GM23338 (cell line): Measurements from ENCODE around the gene KIF2A. TPM values are rescaled to one million over a fixed set of nuclear protein-coding genes. Genes with fewer than 3 reads are reported as not detected.

Experiments used
- ATAC-seq: fragments of 200-7000 bp; cut with Tn5 transposase; 3 replicates; pipeline ENCODE4 v1.9.1; 2020
- DNase-seq: peaks from one replicate; pipeline ENCODE4 v3.0.0-alpha.2; 2015; ENCODE audit warnings: low spot score
- H2AFZ ChIP-seq: fragments of 200-600 bp; sonication (generic); 2 replicates; pipeline ENCODE4 v1.8.0; 2016; ENCODE audit warnings: antibody characterized with exemption, mild to moderate bottlenecking, moderate library complexity
- H3F3A ChIP-seq: fragments of 200-600 bp; sonication (generic); replicated peaks from 2 replicates; pipeline ENCODE4 v1.8.0; 2017; ENCODE audit warnings: antibody characterized with exemption, mixed run types, low read depth
- H3K27ac ChIP-seq: fragments of 200-600 bp; sonication (generic); 2 replicates; pipeline ENCODE4 v1.6.1; 2016; ENCODE audit warnings: low read depth
- H3K27me3 ChIP-seq: fragments of 200-600 bp; sonication (generic); 2 replicates; pipeline ENCODE4 v1.8.0; 2016; ENCODE audit warnings: mild to moderate bottlenecking, mixed run types, moderate library complexity; ENCODE audit not compliant: insufficient read depth
- H3K36me3 ChIP-seq: fragments of 200-600 bp; sonication (generic); 2 replicates; pipeline ENCODE4 v1.8.0; 2016; ENCODE audit warnings: mild to moderate bottlenecking; ENCODE audit not compliant: insufficient read depth
- H3K4me1 ChIP-seq: fragments of 200-600 bp; sonication (generic); 2 replicates; pipeline ENCODE4 v1.8.0; 2016; ENCODE audit warnings: mild to moderate bottlenecking, moderate library complexity; ENCODE audit not compliant: insufficient read depth
- H3K4me2 ChIP-seq: fragments of 200-600 bp; sonication (generic); 2 replicates; pipeline ENCODE4 v1.7.1; 2017; ENCODE audit warnings: mixed run types
- H3K4me3 ChIP-seq: fragments of 200-600 bp; sonication (generic); 2 replicates; pipeline ENCODE4 v1.6.1; 2016; ENCODE audit warnings: mixed run types
- H3K79me2 ChIP-seq: fragments of 200-600 bp; sonication (generic); replicated peaks from 2 replicates; pipeline ENCODE4 v1.8.0; 2017; ENCODE audit warnings: mild to moderate bottlenecking; ENCODE audit not compliant: insufficient read depth
- H3K9me2 ChIP-seq: fragments of 200-600 bp; sonication (generic); 2 replicates; pipeline ENCODE4 v1.8.0; 2017; ENCODE audit not compliant: insufficient read depth
- H4K20me1 ChIP-seq: fragments of 200-600 bp; sonication (generic); replicated peaks from 2 replicates; pipeline ENCODE4 v1.8.0; 2017; ENCODE audit warnings: mild to moderate bottlenecking; ENCODE audit not compliant: insufficient read depth
- H3K27ac Mint-ChIP-seq: 2 replicates; pipeline ENCODE4 v1.8.0; 2020; ENCODE audit warnings: inconsistent platforms, mild to moderate bottlenecking, moderate library complexity, mixed read lengths
- H3K27me3 Mint-ChIP-seq: 3 replicates; pipeline ENCODE4 v1.8.0; 2022; ENCODE audit warnings: low read depth, mild to moderate bottlenecking, moderate library complexity, mixed read lengths, inconsistent platforms; ENCODE audit not compliant: insufficient read depth, poor library complexity
- H3K36me3 Mint-ChIP-seq: 3 replicates; pipeline ENCODE4 v1.8.0; 2021; ENCODE audit warnings: low read depth, mild to moderate bottlenecking, inconsistent platforms, moderate library complexity, mixed read lengths
- H3K4me1 Mint-ChIP-seq: 3 replicates; pipeline ENCODE4 v1.8.0; 2020; ENCODE audit warnings: mild to moderate bottlenecking, inconsistent platforms, mixed read lengths
- H3K4me3 Mint-ChIP-seq: 3 replicates; pipeline ENCODE4 v1.8.0; 2021; ENCODE audit warnings: moderate library complexity, mild to moderate bottlenecking, inconsistent platforms, mixed read lengths
- H3K9me3 Mint-ChIP-seq: 3 replicates; pipeline ENCODE4 v1.8.0; 2020; ENCODE audit warnings: moderate library complexity, mild to moderate bottlenecking, inconsistent platforms, mixed read lengths
- ETS1 ChIP-seq: IDR thresholded peaks from 2 replicates; pipeline ENCODE4 v1.6.1; 2016; ENCODE audit warnings: antibody characterized with exemption
- JUNB ChIP-seq: IDR thresholded peaks from one replicate; pipeline ENCODE4 v1.6.1; 2016; ENCODE audit warnings: antibody characterized with exemption; ENCODE audit not compliant: unreplicated experiment
- POLR2AphosphoS5 ChIP-seq: IDR thresholded peaks from 2 replicates; pipeline ENCODE4 v1.6.1; 2016; ENCODE audit warnings: antibody characterized with exemption, low read depth
- ZNF114 ChIP-seq: fragments of 250-450 bp; sonication (Bioruptor Pico); IDR thresholded peaks from 2 replicates; pipeline ENCODE4 v1.5.0; 2020; ENCODE audit warnings: mild to moderate bottlenecking, moderate library complexity
- ZNF331 ChIP-seq: fragments of 250-450 bp; sonication (Bioruptor Pico); IDR thresholded peaks from 2 replicates; pipeline ENCODE4 v1.5.0; 2020; ENCODE audit warnings: low read depth, mild to moderate bottlenecking, moderate library complexity
- ZNF462 ChIP-seq: fragments of 250-450 bp; sonication (Bioruptor Pico); IDR thresholded peaks from 2 replicates; pipeline ENCODE4 v1.5.0; 2020; ENCODE audit warnings: mild to moderate bottlenecking, moderate library complexity
- polyA plus RNA-seq: library from polyadenylated mRNA; unstranded; fragments of >200 nt; fragmentation: Nextera tagmentation; extraction: Ambion mirVana; gene quantifications from 2 replicates; pipeline ENCODE4 v1.2.1, GENCODE V29; 2016
- total RNA-seq: library from RNA; depleted of rRNA; stranded (reverse); fragments of >200 nt; shearing (Covaris generic); gene quantifications from 2 replicates; pipeline ENCODE4 v1.2.3, GENCODE V29; 2014

Gene KIF2A
- total and polyA plus RNA-seq, 2 experiments from 2014 or later, result 120 to 122 TPM

GRCh38 chr5:62326702-62327101 is 20.7 kb downstream of the KIF2A start (continued):
- no peak for TF ChIP-seq ETS1
- no peak for TF ChIP-seq ZNF114 (CRISPR knock-in tag)
- TF ChIP-seq ZNF462 (CRISPR knock-in tag), result no peak
- no peak for TF ChIP-seq POLR2AphosphoS5

GRCh38 chr5:62327138-62328053 is 21.4 kb downstream of the KIF2A start:
- peaks cover 100% of the 10 kb centered on the region for H3K79me2 ChIP-seq
- H4K20me1 ChIP-seq, result peaks cover 54% of the 10 kb centered on the region
- ATAC-seq (no peak), DNase-seq (no peak)
- H3K9me2 ChIP-seq, result no peaks in the 10 kb centered on the region
- H3K36me3 Mint-ChIP-seq, result no peaks in the 10 kb centered on the region
- H3K27ac Mint-ChIP-seq, result peak overlapping the region; percentile 32
- H3K27ac ChIP-seq, result no peak overlapping the region; the same call in 1 of the 2 replicates
- H3K27me3 Mint-ChIP-seq, result peaks cover 2% of the 10 kb centered on the region
- peaks cover 28% of the 10 kb centered on the region for H3K4me1 Mint-ChIP-seq
- no peaks in the 10 kb centered on the region for H3K9me3 Mint-ChIP-seq
- H3F3A ChIP-seq, result no peaks in the 10 kb centered on the region
- H3K4me2 ChIP-seq, result no peak overlapping the region
- no peak overlapping the region for H3K4me3 ChIP-seq
- no peaks in the 10 kb centered on the region for H3K36me3 ChIP-seq
- H3K4me1 ChIP-seq, result peaks cover 23% of the 10 kb centered on the region
- H3K27me3 ChIP-seq, result no peaks in the 10 kb centered on the region
- no peak overlapping the region for H2AFZ ChIP-seq
- no peak overlapping the region for H3K4me3 Mint-ChIP-seq
- no peak for TF ChIP-seq ZNF331 (CRISPR knock-in tag)
- TF ChIP-seq POLR2AphosphoS5, result no peak
- TF ChIP-seq ZNF462 (CRISPR knock-in tag), result no peak
- no peak for TF ChIP-seq JUNB
